ENCODE data around the gene GABBR2.
"Not testable (repeated sequence)": the region's sequence is repeated elsewhere in the genome, so short reads cannot be mapped to it uniquely, and the experiment has no call there.

Gene GABBR2

GRCh38 chr9:98504298-98505282, 204.1 kb downstream of the GABBR2 start:
- no peak for DNase-seq

- no peak for DNase-seq
Observed at GRCh38 chr9:98503867-98504266, 204.9 kb downstream of the GABBR2 start.

GRCh38 chr9:98502976-98503325, 205.8 kb downstream of the GABBR2 start:
- no peak for DNase-seq

DNA sequence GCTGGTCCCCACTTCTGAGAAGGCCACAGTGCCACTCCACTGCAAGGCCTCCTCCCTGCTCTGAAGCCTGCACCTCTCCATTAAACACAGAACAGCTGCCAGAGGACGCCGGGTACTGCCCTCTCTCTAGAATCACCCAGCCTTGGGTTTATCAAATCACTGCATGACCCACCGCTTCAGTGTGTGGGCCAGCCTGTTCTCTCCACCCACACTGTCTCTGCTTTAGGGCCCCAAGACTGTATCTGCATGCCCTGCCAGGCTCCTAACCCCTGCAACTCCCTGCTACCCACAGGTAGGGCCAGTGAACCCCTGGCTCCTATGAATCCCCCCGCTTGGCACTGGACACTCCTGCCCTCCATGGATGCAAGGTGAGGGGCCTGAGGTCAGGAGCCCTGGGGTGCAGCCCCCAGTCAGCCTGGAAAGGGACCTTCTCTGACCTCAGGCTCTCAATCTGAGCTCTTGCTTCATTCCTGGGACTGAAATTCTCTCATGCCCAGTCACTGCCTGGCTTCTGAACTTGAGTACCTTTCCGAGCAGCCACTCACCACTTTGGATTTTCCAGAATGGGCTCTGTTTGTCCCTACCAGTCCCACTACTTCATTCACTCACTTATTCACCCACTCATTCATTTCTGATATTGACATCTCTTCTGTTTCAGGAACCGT, 206.3 kb downstream of the GABBR2 start:
- DNase-seq = no peak

DNA sequence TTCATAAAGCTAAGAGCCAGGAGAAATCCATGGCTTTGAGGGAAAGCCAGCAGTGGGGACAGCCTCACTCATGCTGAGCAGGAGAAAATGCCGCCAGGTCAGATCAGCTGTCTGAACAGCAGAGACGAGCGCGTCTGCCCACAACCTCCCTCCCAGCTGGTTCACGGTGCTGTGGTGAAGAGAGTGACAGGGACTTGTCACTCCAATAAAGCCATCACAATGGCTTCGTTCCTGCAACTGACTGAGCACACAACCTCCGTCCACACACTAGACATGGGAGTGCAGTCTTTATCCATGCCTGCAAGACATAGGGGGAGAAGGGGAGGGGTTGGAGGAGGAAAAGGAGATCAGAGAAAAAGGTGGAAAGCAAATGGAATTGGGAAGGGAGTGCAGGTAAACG, 206.9 kb downstream of the GABBR2 start:
- DNase-seq = no peak

DNA sequence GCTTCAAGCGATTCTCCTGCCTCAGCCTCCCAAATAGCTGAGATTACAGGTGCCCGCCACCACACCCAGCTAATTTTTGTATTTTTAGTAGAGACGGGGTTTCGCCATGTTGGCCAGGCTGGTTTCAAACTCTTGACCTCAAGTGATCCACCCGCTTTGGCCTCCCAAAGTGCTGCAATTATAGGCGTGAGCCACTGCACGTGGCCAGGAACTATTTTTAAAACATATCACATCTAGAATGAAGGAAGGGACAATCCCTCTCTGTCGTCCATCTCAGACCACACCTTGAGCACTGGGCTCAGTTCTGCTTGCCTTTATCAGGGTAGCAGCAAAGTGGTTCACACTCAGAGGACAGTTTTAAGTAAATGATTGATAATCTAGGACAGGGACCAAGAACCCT, 207.5 kb downstream of the GABBR2 start:
- DNase-seq = not testable (repeated sequence)

GRCh38 chr9:98500337-98500919, 208.3 kb downstream of the GABBR2 start:
- DNase-seq = no peak

GRCh38 chr9:98495530-98495929, 213.2 kb downstream of the GABBR2 start:
- no peak for DNase-seq

DNA sequence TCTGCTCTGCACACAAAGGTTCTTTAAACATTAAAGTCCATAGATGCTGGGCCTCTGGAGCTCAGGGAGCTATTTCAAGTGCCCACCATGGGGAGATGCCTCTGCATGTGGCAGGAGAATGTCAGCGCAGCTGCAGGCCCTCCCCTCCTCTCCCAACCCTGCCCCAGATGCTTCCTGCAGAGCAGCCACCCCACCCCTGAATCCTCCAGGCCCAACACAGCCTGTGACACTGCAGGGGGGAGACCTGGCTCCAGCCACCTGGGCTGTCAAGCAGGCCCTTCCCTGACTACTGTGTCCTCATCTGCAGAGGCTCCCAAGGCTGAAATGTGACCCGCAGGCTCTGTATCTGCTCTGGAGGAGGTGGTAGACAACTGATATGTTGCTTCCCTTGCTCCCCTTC, 213.9 kb downstream of the GABBR2 start:
- DNase-seq = no peak

DNA sequence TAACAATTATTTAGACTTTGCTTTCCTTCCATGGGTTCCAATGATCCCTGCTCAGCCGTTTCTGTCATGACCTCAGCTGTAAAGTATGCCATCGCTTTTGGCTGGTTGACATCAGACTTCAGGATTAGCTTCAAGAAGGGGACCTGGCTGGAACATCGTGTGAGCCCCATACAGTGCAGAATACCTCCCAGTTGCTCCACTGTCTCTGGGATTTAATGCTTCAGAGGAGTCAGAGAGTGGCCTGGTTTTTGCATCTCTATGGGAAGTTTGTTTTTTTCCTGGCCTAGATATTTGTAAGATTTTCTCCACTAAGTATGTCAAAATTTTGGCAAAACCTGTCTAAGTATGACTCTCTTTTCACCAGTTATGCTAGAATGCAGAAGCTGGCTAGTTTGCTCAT, 216.9 kb downstream of the GABBR2 start:
- no peak for DNase-seq

GRCh38 chr9:98491231-98491651, 217.5 kb downstream of the GABBR2 start:
- no peak for DNase-seq

GRCh38 chr9:98488571-98489312, 220.0 kb downstream of the GABBR2 start:
- DNase-seq = no peak

GRCh38 chr9:98485706-98486105, 223.0 kb downstream of the GABBR2 start:
- no peak for DNase-seq

GRCh38 chr9:98484162-98484561, 224.6 kb downstream of the GABBR2 start:
- no peak for DNase-seq

- no peak for DNase-seq
Observed at GRCh38 chr9:98482226-98482625, 226.5 kb downstream of the GABBR2 start.

DNA sequence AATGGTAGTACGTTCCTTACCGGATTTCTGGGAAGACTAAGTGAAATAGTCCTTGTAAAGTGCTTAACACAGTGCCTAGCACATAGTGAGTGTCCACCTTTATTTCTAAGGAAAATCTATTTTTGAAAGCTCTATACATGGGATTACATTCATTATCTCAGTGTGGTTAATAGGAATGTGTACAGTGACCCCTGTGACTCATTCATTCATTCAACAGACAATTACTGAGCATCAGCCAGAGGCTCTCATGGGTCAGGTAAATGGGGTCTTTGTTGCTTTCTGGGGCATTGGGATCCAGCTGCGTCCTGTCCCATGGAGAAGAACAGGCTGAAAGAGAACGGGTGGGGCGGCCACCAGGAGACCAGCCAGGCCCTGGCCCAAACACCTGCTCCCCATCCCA, 227.1 kb downstream of the GABBR2 start:
- DNase-seq = no peak

- DNase-seq = no peak
Observed at GRCh38 chr9:98479967-98480847, 228.5 kb downstream of the GABBR2 start.

GRCh38 chr9:98479449-98479848, 229.3 kb downstream of the GABBR2 start:
- no peak for DNase-seq

DNA sequence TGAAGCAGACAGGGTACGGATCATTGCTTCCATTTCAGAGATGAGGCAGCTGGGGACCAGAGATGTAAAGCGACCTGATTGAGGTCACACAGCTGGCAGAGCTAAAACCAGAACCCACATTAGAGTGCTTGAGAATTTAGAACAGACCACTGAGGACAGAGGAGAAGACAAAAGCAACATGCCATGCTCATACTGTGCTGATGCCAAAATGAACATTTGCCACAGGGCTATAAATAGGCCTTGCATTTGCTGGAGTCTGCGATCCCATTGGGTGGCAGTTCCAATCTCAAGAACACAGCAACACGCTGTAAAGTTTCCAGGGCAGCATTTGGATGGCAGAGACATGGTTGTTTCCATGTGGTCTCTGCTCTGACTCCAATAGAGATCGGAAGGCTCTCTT, 230.9 kb downstream of the GABBR2 start:
- no peak for DNase-seq

GRCh38 chr9:98472216-98472615, 236.5 kb downstream of the GABBR2 start:
- DNase-seq = no peak

DNA sequence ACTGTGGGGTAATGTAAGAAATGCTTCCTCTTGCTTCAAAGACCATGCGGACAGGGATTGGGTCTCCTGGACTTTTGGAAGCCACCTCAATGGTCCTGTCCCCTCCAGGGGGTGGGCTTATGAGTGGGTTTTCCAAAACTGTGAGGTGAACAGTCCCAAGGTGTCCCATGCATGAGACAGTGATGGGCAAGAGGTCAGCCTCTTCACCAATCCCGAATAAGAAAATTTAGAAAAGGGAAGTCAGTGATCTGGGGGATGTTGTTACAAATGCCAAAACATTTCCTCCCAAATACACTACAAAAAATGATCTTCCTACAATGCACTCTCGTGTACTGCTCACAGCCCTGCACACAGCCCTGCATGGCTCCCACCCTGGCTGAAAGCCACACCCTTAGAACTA, 237.6 kb downstream of the GABBR2 start:
- DNase-seq = no peak
